HCT116 (cell line): ENCODE results near the gene SDK1. TPM values are rescaled to one million over a fixed set of nuclear protein-coding genes. Genes with fewer than 3 reads are reported as not detected.

Experiments used
- ATAC-seq: fragments of 200-7000 bp; cut with Tn5 transposase; 2 replicates; pipeline ENCODE4 v1.9.1; 2020; ENCODE audit warnings: mild to moderate bottlenecking, moderate library complexity
- BruUV-seq: library from RNA; stranded (reverse); fragments of 400-500 nt; replicated peaks from 2 replicates; lab custom pipeline; 2021; lab: Mats Ljungman, UMichigan
- CTCF ChIA-PET: fragments of 300-600 bp; sonication (Branson Sonifier 250); formaldehyde crosslinking; loops from one replicate; lab custom pipeline; 2021; ENCODE audit warnings: antibody characterized with exemption; lab: Charles Lee
- POLR2A ChIA-PET: fragments of 300-600, 350-600 bp; sonication (Branson Sonifier 250); formaldehyde crosslinking; loops from one replicate; lab custom pipeline; 2021; ENCODE audit warnings: antibody characterized with exemption; lab: Charles Lee
- RAD21 ChIA-PET, 2 experiments: fragments of 300-600 bp; sonication (Branson Sonifier 250); formaldehyde crosslinking; loops; one replicate each; lab custom pipeline; 2023; ENCODE audit warnings: low total read pairs in 2 of 2; ENCODE audit not compliant: uncharacterized antibody in 2 of 2, unreplicated experiment in 2 of 2, low non-redundant PET in 1 of 2; lab: Charles Lee
- DNase-seq: peaks from one replicate; pipeline ENCODE4 v3.0.0-alpha.2; 2010; ENCODE audit warnings: low read depth, low spot score
- H2AFZ ChIP-seq: fragments of 200-600 bp; shearing (Covaris generic), sonication (generic); 2 replicates; pipeline ENCODE4 v1.6.1; 2017; ENCODE audit warnings: low read depth, mixed run types, mixed read lengths, antibody characterized with exemption, low read length; ENCODE audit not compliant: poor library complexity, severe bottlenecking
- H3K27ac ChIP-seq: 2 replicates; pipeline ENCODE4 v1.5.1; 2012; ENCODE audit warnings: low read depth, low read length
- H3K27me3 ChIP-seq: fragments of 200-600 bp; sonication (generic); 2 replicates; pipeline ENCODE4 v1.6.1; 2016; ENCODE audit warnings: mixed run types, low read length, mixed read lengths; ENCODE audit not compliant: insufficient read depth
- H3K36me3 ChIP-seq, 2 experiments: fragments of 200-500 bp in 1 of 2; fragments of 200-600 bp in 1 of 2; sonication (Bioruptor generic) in 1 of 2; sonication (generic) in 1 of 2; 2 replicates each; pipeline versions ENCODE4 v1.5.1 to v1.6.1; 2014 to 2016; ENCODE audit warnings: low read length in 2 of 2, inconsistent platforms in 1 of 2, mixed read lengths in 1 of 2, mixed run types in 1 of 2; ENCODE audit not compliant: insufficient read depth in 2 of 2, control insufficient read depth in 1 of 2
- H3K4me1 ChIP-seq, 2 experiments: fragments of 200-600 bp in 1 of 2; sonication (generic) in 1 of 2; 2 replicates each; pipeline versions ENCODE4 v1.5.1 to v1.6.1; 2012 to 2017; ENCODE audit warnings: low read length in 2 of 2, inconsistent platforms in 1 of 2, mild to moderate bottlenecking in 1 of 2, mixed read lengths in 1 of 2, mixed run types in 1 of 2, moderate library complexity in 1 of 2; ENCODE audit not compliant: insufficient read depth in 2 of 2, control insufficient read depth in 1 of 2
- H3K4me2 ChIP-seq: fragments of 200-600 bp; sonication (generic); 2 replicates; pipeline ENCODE4 v1.6.1; 2017; ENCODE audit warnings: mixed run types, low read length, mixed read lengths
- H3K4me3 ChIP-seq, 2 experiments: fragments of 200-600 bp in 1 of 2; sonication (generic) in 1 of 2; replicated peaks in 1 of 2; 2 replicates each; pipeline ENCODE4 v1.5.1; 2011 to 2016; ENCODE audit warnings: low read length in 2 of 2, control low read depth in 1 of 2, low read depth in 1 of 2, mild to moderate bottlenecking in 1 of 2, mixed read lengths in 1 of 2, mixed run types in 1 of 2
- H3K79me2 ChIP-seq: fragments of 200-600 bp; sonication (generic); 2 replicates; pipeline ENCODE4 v1.6.1; 2017; ENCODE audit warnings: mild to moderate bottlenecking, mixed run types, low read length, moderate library complexity, mixed read lengths; ENCODE audit not compliant: insufficient read depth
- H3K9ac ChIP-seq: fragments of 200-600 bp; sonication (generic); 2 replicates; pipeline ENCODE4 v1.6.1; 2016; ENCODE audit warnings: low read length, mixed read lengths
- H3K9me2 ChIP-seq: fragments of 200-600 bp; sonication (generic), shearing (Covaris generic); 2 replicates; pipeline ENCODE4 v1.6.1; 2017; ENCODE audit warnings: mixed run types, mild to moderate bottlenecking, moderate library complexity; ENCODE audit not compliant: insufficient read depth
- H3K9me3 ChIP-seq, 2 experiments: fragments of 200-500 bp in 1 of 2; fragments of 200-600 bp in 1 of 2; sonication (Bioruptor generic) in 1 of 2; sonication (generic) in 1 of 2; 2 replicates each; pipeline ENCODE4 v1.6.1; 2014 to 2017; ENCODE audit warnings: low read length in 2 of 2, mixed read lengths in 2 of 2, inconsistent platforms in 1 of 2, low read depth in 1 of 2, mild to moderate bottlenecking in 1 of 2, mixed run types in 1 of 2, moderate library complexity in 1 of 2; ENCODE audit not compliant: control insufficient read depth in 1 of 2, insufficient read depth in 1 of 2
- H4K20me1 ChIP-seq: fragments of 200-600 bp; sonication (generic), shearing (Covaris generic); 2 replicates; pipeline ENCODE4 v1.6.1; 2017; ENCODE audit warnings: mixed run types, mild to moderate bottlenecking, moderate library complexity; ENCODE audit not compliant: insufficient read depth
- CEBPB ChIP-seq: IDR thresholded peaks from 2 replicates; pipeline ENCODE4 v1.6.1; 2012; ENCODE audit warnings: low read depth
- FOSL1 ChIP-seq: IDR thresholded peaks from 2 replicates; pipeline ENCODE4 v1.6.1; 2012; ENCODE audit warnings: low read depth
- POLR2A ChIP-seq: IDR thresholded peaks from 2 replicates; pipeline ENCODE4 v1.7.0; 2011; ENCODE audit warnings: borderline replicate concordance; ENCODE audit not compliant: insufficient read depth, insufficient read length; ENCODE audit errors: extremely low read depth
- POLR2AphosphoS5 ChIP-seq: IDR thresholded peaks from 2 replicates; pipeline ENCODE4 v1.6.1; 2011; ENCODE audit warnings: mild to moderate bottlenecking, low read depth, low read length, moderate library complexity
- SIN3A ChIP-seq: IDR thresholded peaks from 2 replicates; pipeline ENCODE4 v1.6.1; 2012; ENCODE audit warnings: low read depth
- SP1 ChIP-seq: IDR thresholded peaks from 2 replicates; pipeline ENCODE4 v1.6.1; 2012; ENCODE audit warnings: low read depth
- TCF7L2 ChIP-seq: IDR thresholded peaks from 2 replicates; pipeline ENCODE4 v1.7.0; 2011; ENCODE audit warnings: borderline replicate concordance, inconsistent platforms; ENCODE audit not compliant: insufficient read depth, insufficient read length; ENCODE audit errors: extremely low read depth
- ZFX ChIP-seq: fragments of 450-650 bp; IDR thresholded peaks from 2 replicates; pipeline ENCODE4 v1.6.1; 2017
- ZNF274 ChIP-seq: fragments of 200-500 bp; sonication (Bioruptor generic); IDR thresholded peaks from 2 replicates; pipeline ENCODE4 v1.6.1; 2014; ENCODE audit warnings: mild to moderate bottlenecking, low read depth, low read length, inconsistent platforms
- intact Hi-C: fragments of 100-400 bp; cut with micrococcal nuclease; formaldehyde crosslinking; loops from 2 replicates; pipeline ENCODE4 v1.10.0; 2022
- total RNA-seq: library from RNA; stranded (reverse); gene quantifications from one replicate; pipeline ENCODE4 v1.2.1, GENCODE V29; 2021; ENCODE audit not compliant: unreplicated experiment
- TF ChIP-seq, protein P1 (sequence below): IDR thresholded peaks from 2 replicates; pipeline ENCODE4 v1.6.1; 2011; ENCODE audit warnings: mild to moderate bottlenecking, low read length, moderate library complexity; ENCODE audit not compliant: insufficient replicate concordance; ENCODE audit errors: extremely low read depth

Gene SDK1
- total RNA-seq, 1 experiment from 2014 or later = 0.05 TPM

DNA sequence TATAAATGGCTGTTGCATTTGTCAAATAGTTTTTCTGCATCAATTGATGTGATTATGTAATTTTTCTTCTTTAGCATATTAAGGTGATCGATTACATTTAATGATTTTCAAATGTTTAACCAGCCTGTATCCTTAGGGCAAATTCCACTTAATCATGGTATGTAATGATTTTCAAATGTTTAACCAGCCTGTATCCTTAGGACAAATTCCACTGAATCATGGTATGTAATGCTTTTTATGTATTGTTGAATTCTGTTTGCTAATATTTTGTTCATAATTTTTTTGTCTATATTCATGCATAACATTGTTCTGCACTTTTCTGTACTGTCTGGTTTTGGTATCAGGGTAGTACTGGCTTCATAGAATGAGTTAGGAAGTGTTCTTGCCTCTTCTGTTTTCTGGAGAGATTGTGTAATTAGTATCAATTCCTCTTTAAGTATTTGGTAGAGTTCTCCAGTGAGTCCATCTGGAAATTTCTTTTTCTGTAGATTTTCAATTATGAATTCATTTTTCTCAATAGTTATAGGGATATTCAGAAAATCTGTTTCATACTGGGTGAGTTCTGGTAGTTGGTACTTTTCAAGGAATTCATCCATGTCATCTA, 987.8 kb downstream of the SDK1 start:
- no TSS peak for BruUV-seq
- no peak for DNase-seq
- H3K4me2 ChIP-seq = no peak overlapping the region
- no peak overlapping the region for H3K9ac ChIP-seq
- no peaks in the 10 kb centered on the region for H4K20me1 ChIP-seq
- no peaks in the 10 kb centered on the region for H3K4me1 ChIP-seq
- ChIA-PET POLR2A (no interaction called here), RAD21 (no interaction called here), CTCF (no interaction called here)
- H3K4me3 ChIP-seq = no peak overlapping the region
- no peaks in the 10 kb centered on the region for H3K27me3 ChIP-seq
- no peak for ATAC-seq
- intact Hi-C loops = no loop called here
- TF ChIP-seq, protein P1, sequence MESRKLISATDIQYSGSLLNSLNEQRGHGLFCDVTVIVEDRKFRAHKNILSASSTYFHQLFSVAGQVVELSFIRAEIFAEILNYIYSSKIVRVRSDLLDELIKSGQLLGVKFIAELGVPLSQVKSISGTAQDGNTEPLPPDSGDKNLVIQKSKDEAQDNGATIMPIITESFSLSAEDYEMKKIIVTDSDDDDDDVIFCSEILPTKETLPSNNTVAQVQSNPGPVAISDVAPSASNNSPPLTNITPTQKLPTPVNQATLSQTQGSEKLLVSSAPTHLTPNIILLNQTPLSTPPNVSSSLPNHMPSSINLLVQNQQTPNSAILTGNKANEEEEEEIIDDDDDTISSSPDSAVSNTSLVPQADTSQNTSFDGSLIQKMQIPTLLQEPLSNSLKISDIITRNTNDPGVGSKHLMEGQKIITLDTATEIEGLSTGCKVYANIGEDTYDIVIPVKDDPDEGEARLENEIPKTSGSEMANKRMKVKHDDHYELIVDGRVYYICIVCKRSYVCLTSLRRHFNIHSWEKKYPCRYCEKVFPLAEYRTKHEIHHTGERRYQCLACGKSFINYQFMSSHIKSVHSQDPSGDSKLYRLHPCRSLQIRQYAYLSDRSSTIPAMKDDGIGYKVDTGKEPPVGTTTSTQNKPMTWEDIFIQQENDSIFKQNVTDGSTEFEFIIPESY = no peak
- TF ChIP-seq ZNF274 = no peak
- TF ChIP-seq FOSL1 = no peak
- no peak for TF ChIP-seq SIN3A
- no peak for TF ChIP-seq POLR2AphosphoS5
- no peak for TF ChIP-seq CEBPB
- TF ChIP-seq POLR2A = no peak
- no peak for TF ChIP-seq ZFX
- no peak for TF ChIP-seq SP1
- TF ChIP-seq TCF7L2 = no peak
- no peaks in the 10 kb centered on the region for H3K79me2 ChIP-seq
- no peak overlapping the region for H2AFZ ChIP-seq
- no peaks in the 10 kb centered on the region for H3K36me3 ChIP-seq
- no peaks in the 10 kb centered on the region for H3K9me2 ChIP-seq
- H3K9me3 ChIP-seq = peaks cover 0 to 8% of the 10 kb centered on the region in 2 experiments; a peak in 2 of 4 replicates
- H3K27ac ChIP-seq = no peak overlapping the region
